ENCODE measurements around the gene IL17C. TPM values are rescaled to one million over a fixed set of nuclear protein-coding genes. Genes with fewer than 3 reads are reported as not detected.

The IL17C gene
- total and polyA plus RNA-seq, 2 of the 8 experiments (the other 6 are each of a cell fraction or from before 2014, with no cell fraction given): 1.1 to 1.9 TPM

DNA sequence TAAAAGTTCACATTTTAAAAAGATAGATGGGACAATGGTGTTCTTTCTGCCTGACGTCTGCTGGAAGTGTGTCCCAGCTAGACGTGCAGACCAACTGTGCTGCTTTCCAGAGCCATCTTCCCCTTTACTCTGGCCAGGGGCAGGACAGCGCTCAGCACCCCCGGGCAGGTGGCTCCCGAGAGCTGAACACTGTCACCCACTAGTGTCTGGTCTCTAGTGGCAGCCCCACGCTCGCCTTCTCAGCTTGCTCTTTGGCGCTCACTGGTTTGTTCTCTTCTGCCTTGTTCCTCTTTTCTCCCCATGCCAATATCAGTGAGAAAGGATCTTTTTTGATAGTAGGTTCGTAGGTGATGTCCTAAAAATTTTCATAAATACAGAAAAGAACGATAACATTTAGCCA is 42.5 kb upstream of the IL17C start:
- POLR2A ChIA-PET (ENCODE audit: partially characterized antibody): no interaction called here
- TF ChIP-seq KDM1A (IDR thresholded peaks at IDR 0.05; ENCODE audit: borderline replicate concordance, low read length) (no peak), RAD21 (IDR thresholded peaks at IDR 0.05 in 1 of 2, conservative IDR thresholded peaks at IDR 0.05 in 1 of 2; ENCODE audit: low read depth in 2 of 2, low read length in 2 of 2) (no peak), EP300 (IDR thresholded peaks at IDR 0.05; ENCODE audit: borderline replicate concordance in 1 of 2, low read depth in 2 of 2, low read length in 2 of 2) (no peak), SAP30 (IDR thresholded peaks at IDR 0.05; ENCODE audit: insufficient read depth, insufficient replicate concordance, low read length) (no peak), JUN (IDR thresholded peaks at IDR 0.05; ENCODE audit: low read depth, low read length) (no peak), SIX5 (IDR thresholded peaks at IDR 0.05; ENCODE audit: low read depth, low read length) (no peak), RXRA (IDR thresholded peaks at IDR 0.05; ENCODE audit: insufficient read depth, low read depth, low read length) (no peak), BCL11A (IDR thresholded peaks at IDR 0.05; ENCODE audit: low read depth in 2 of 2, low read length in 2 of 2) (no peak), RNF2 (IDR thresholded peaks at IDR 0.05; ENCODE audit: borderline replicate concordance, low read depth, low read length, missing control alignments, poor library complexity, severe bottlenecking) (no peak), TAF1 (IDR thresholded peaks at IDR 0.05; ENCODE audit: low read depth, low read length) (no peak), ZNF274 (IDR thresholded peaks at IDR 0.05; ENCODE audit: borderline replicate concordance, extremely low read depth, low read length) (no peak), JUND (IDR thresholded peaks at IDR 0.05; ENCODE audit: low read length) (no peak), SP4 (IDR thresholded peaks at IDR 0.05; ENCODE audit: low read length) (no peak), SRF (IDR thresholded peaks at IDR 0.05; ENCODE audit: low read depth, low read length) (no peak)

More for the DNA sequence above, 42.5 kb upstream of the IL17C start:
- H4K91ac ChIP-seq (replicated peaks; ENCODE audit: insufficient read length, low read length): no peak overlapping the region
- peaks cover 3 to 17% of the 10 kb centered on the region in 2 experiments for H4K20me1 ChIP-seq (replicated peaks in 1 of 2; ENCODE audit: control insufficient read depth in 1 of 2, insufficient read depth in 2 of 2, low read length in 2 of 2)
- no peak overlapping the region for H3K14ac ChIP-seq (ENCODE audit: insufficient read length)
- no peaks in the 10 kb centered on the region for H3K79me1 ChIP-seq (ENCODE audit: low read depth, low read length)
- peaks cover 0 to 23% of the 10 kb centered on the region in 2 experiments; a peak in 2 of 4 replicates for H3K79me2 ChIP-seq (ENCODE audit: control insufficient read depth in 1 of 2, insufficient read depth in 2 of 2, low read length in 2 of 2)
- DNase-seq (ENCODE audit: low read depth in 1 of 2, low spot score in 2 of 2): no peak
- H4K8ac ChIP-seq (ENCODE audit: extremely low read depth, insufficient read depth, low read length): no peak overlapping the region
- H2BK5ac ChIP-seq (ENCODE audit: low read depth, low read length): no peak overlapping the region
- no peak overlapping the region for H3K18ac ChIP-seq (ENCODE audit: extremely low read depth, low read length)
- H2BK15ac ChIP-seq (ENCODE audit: low read length): no peak overlapping the region
- H3K56ac ChIP-seq (replicated peaks; ENCODE audit: insufficient read length, low read depth, low read length): no peak overlapping the region
- peaks cover 12 to 31% (median 25%) of the 10 kb centered on the region in 4 experiments for H3K36me3 ChIP-seq (ENCODE audit: control insufficient read depth in 2 of 4, insufficient read depth in 4 of 4, low read length in 3 of 4)
- FAIRE-seq: no peak
- H2AFZ ChIP-seq (ENCODE audit: low read length): no peak overlapping the region
- H3K4me3 ChIP-seq (ENCODE audit: extremely low read depth in 1 of 4, insufficient read depth in 2 of 4, low read depth in 3 of 4, low read length in 4 of 4): no peak overlapping the region
- no peak overlapping the region for H3K4ac ChIP-seq (replicated peaks; ENCODE audit: insufficient read length, low read depth, low read length)
- no peaks in the 10 kb centered on the region for H3K9me3 ChIP-seq (ENCODE audit: insufficient read depth in 2 of 2, low read depth in 1 of 2, low read length in 1 of 2)
- CTCF ChIA-PET (ENCODE audit: partially characterized antibody): interaction anchor here (0.9 to 1.3 kb wide), 3 partner anchors 8 to 94 kb away, joined by 3 to 5 read pairs (median 4); no protein-coding TSS in a partner anchor
- no peak overlapping the region for H3K9ac ChIP-seq (replicated peaks in 1 of 4; ENCODE audit: extremely low read depth in 1 of 4, low read depth in 3 of 4, low read length in 3 of 4)
- H3K27me3 ChIP-seq (replicated peaks in 1 of 4; ENCODE audit: control insufficient read depth in 3 of 4, extremely low read depth in 1 of 4, insufficient read depth in 3 of 4, low read length in 3 of 4): no peaks in the 10 kb centered on the region
- no peaks in the 10 kb centered on the region for H3K23me2 ChIP-seq (ENCODE audit: low read depth, low read length)
- H3K27ac ChIP-seq (ENCODE audit: low read depth, low read length): no peak overlapping the region
- H2AK5ac ChIP-seq (ENCODE audit: low read depth, low read length): no peak overlapping the region
- peaks cover 0 to 3% (median 0%) of the 10 kb centered on the region in 4 experiments; a peak in 2 of 7 replicates for H3K4me1 ChIP-seq (replicated peaks in 1 of 4; ENCODE audit: control insufficient read depth in 3 of 4, insufficient read depth in 4 of 4, low read length in 3 of 4)
- no peak overlapping the region for H3K4me2 ChIP-seq (ENCODE audit: insufficient read depth in 1 of 2, low read depth in 2 of 2, low read length in 2 of 2)
- no peak overlapping the region for H2BK20ac ChIP-seq (ENCODE audit: low read length)
- H3K23ac ChIP-seq (ENCODE audit: insufficient read length): no peak overlapping the region
- H2BK120ac ChIP-seq (replicated peaks; ENCODE audit: low read depth, low read length): no peak overlapping the region
- no peak overlapping the region for H4K5ac ChIP-seq (ENCODE audit: insufficient read length, low read depth, low read length)
- WGBS, 2 experiments (ENCODE audit: extremely low coverage in 1 of 2, insufficient coverage in 1 of 2, insufficient read length in 1 of 2, insufficient replicate concordance in 2 of 2, low coverage in 1 of 2, low lambda C conversion rate in 2 of 2, missing lambda C conversion rate in 1 of 2): 96% methylated on average over 10 of the region's 10 CpGs; no CpG with 5 or more reads in 1 of the 2 experiments
- H2BK12ac ChIP-seq (ENCODE audit: low read depth, low read length): no peak overlapping the region

Data from H1 (cell line).